ENCODE results near the gene OR56B1. TPM values are rescaled to one million over a fixed set of nuclear protein-coding genes. Genes with fewer than 3 reads are reported as not detected.

The OR56B1 gene, protein sequence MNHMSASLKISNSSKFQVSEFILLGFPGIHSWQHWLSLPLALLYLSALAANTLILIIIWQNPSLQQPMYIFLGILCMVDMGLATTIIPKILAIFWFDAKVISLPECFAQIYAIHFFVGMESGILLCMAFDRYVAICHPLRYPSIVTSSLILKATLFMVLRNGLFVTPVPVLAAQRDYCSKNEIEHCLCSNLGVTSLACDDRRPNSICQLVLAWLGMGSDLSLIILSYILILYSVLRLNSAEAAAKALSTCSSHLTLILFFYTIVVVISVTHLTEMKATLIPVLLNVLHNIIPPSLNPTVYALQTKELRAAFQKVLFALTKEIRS
- 0.06 TPM in 1 of 2 replicates, not detected in the other for total RNA-seq (2014; rRNA removed; shearing (Covaris generic))
- total RNA-seq (2022), result not detected in 2 replicates
- not detected for Bru-seq, nascent RNA
- BruChase-seq, experiment 1, labeled RNA remaining after a 6-hour chase, result not detected
- BruChase-seq, experiment 2, labeled RNA remaining after a 2-hour chase, result not detected
- long read RNA-seq, result 0 reads

DNA sequence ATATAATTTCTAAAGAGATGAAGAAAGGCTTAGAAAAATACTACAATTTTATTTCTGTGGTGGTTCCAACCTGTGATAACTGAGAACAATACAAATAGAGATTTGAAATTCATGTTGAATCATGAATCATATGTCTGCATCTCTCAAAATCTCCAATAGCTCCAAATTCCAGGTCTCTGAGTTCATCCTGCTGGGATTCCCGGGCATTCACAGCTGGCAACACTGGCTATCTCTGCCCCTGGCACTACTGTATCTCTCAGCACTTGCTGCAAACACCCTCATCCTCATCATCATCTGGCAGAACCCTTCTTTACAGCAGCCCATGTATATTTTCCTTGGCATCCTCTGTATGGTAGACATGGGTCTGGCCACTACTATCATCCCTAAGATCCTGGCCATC is at the start of gene OR56B1:
OR56B1 (plus strand) TSS at position 53 of the 400 bp plus-strand sequence; CDS start at position 122, 69 bp downstream.
- ChIA-PET POLR2A (no interaction called here), CTCF (ENCODE audit: unreplicated experiment) (no interaction called here)
- Histone ChIP-seq H2AFZ (ENCODE audit: low read length) (no peak within 1 kb of the TSS), H3K9me2 (ENCODE audit: insufficient read depth, low read length) (no peaks in the 10 kb centered on the region), H3K79me2 (ENCODE audit: insufficient read depth, low read depth, low read length) (no peaks in the 10 kb centered on the region), H3K9me3 (ENCODE audit: low read length) (no peaks in the 10 kb centered on the region), H4K20me1 (ENCODE audit: insufficient read depth, low read length) (no peaks in the 10 kb centered on the region), H3K4me3 (ENCODE audit: low read depth, low read length, poor library complexity, severe bottlenecking) (no peak within 1 kb of the TSS), H3K36me3 (ENCODE audit: insufficient read depth, low read length) (no peaks in the 10 kb centered on the region), H3K4me2 (ENCODE audit: low read length) (no peak within 1 kb of the TSS), H3K4me1 (ENCODE audit: insufficient read depth, low read length, poor library complexity, severe bottlenecking) (no peaks in the 10 kb centered on the region), H3K27ac (ENCODE audit: low read depth, low read length, poor library complexity, severe bottlenecking) (no peak within 1 kb of the TSS)
- TF ChIP-seq, protein P1, sequence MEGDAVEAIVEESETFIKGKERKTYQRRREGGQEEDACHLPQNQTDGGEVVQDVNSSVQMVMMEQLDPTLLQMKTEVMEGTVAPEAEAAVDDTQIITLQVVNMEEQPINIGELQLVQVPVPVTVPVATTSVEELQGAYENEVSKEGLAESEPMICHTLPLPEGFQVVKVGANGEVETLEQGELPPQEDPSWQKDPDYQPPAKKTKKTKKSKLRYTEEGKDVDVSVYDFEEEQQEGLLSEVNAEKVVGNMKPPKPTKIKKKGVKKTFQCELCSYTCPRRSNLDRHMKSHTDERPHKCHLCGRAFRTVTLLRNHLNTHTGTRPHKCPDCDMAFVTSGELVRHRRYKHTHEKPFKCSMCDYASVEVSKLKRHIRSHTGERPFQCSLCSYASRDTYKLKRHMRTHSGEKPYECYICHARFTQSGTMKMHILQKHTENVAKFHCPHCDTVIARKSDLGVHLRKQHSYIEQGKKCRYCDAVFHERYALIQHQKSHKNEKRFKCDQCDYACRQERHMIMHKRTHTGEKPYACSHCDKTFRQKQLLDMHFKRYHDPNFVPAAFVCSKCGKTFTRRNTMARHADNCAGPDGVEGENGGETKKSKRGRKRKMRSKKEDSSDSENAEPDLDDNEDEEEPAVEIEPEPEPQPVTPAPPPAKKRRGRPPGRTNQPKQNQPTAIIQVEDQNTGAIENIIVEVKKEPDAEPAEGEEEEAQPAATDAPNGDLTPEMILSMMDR (conservative IDR thresholded peaks at IDR 0.05; ENCODE audit: low read length), result no peak
- no peak for TF ChIP-seq EZH2phosphoT487 (IDR thresholded peaks at IDR 0.05; ENCODE audit: borderline replicate concordance, low read depth, low read length)
- intact Hi-C loops (cut with micrococcal nuclease; ENCODE audit: unreplicated experiment), result no loop called here
- no peak for DNase-seq (ENCODE audit: low spot score)
- no TSS peak for BruUV-seq (replicated peaks)

DNA sequence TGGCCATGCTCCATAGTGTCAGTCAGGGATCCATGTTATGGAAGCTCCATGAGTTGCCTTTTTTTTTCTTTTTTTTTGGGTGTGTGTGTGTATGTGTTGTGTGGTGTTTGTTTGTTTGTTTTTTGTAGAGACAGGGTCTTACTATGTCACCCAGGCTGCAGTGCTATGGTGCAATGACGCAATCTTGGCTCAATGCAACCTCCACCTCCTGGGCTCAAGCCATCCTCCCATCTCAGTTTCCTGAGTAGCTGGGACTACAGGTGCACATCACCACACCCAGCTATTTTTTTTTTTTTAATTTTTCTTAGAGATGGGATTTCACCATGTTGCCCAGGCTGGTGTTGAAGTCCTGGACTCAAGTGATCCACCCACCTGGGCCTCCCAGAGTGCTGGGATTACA is 47.8 kb upstream of the OR56B1 start:
- H2AFZ ChIP-seq (ENCODE audit: low read length), result peak overlapping the region; percentile 73; the same call in 1 of the 2 replicates
- H4K20me1 ChIP-seq (ENCODE audit: insufficient read depth, low read length), result no peaks in the 10 kb centered on the region
- no peak for DNase-seq (ENCODE audit: low spot score)
- peaks cover 29% of the 10 kb centered on the region for H3K4me1 ChIP-seq (ENCODE audit: insufficient read depth, low read length, poor library complexity, severe bottlenecking)
- no peak for TF ChIP-seq EZH2phosphoT487 (IDR thresholded peaks at IDR 0.05; ENCODE audit: borderline replicate concordance, low read depth, low read length)
- TF ChIP-seq, protein P1 (conservative IDR thresholded peaks at IDR 0.05; ENCODE audit: low read length), result no peak
- POLR2A ChIA-PET, result interaction anchor here (0.6 to 4.9 kb wide), 4 partner anchors 10 to 292 kb away, joined by 3 to 26 read pairs (median 6); no protein-coding TSS in a partner anchor
- intact Hi-C loops (cut with micrococcal nuclease; ENCODE audit: unreplicated experiment), result loop anchor here (10.0 kb wide), 1 partner anchor 546 kb away; the partner anchor contains the start of genes CNGA4 and FHIP1B
- no TSS peak for BruUV-seq (replicated peaks)
- no peaks in the 10 kb centered on the region for H3K9me3 ChIP-seq (ENCODE audit: low read length)
- peaks cover 33% of the 10 kb centered on the region; the same call in 1 of the 2 replicates for H3K79me2 ChIP-seq (ENCODE audit: insufficient read depth, low read depth, low read length)
- H3K4me3 ChIP-seq (ENCODE audit: low read depth, low read length, poor library complexity, severe bottlenecking), result no peak overlapping the region
- CTCF ChIA-PET (ENCODE audit: unreplicated experiment), result no interaction called here
- no peaks in the 10 kb centered on the region for H3K9me2 ChIP-seq (ENCODE audit: insufficient read depth, low read length)
- H3K4me2 ChIP-seq (ENCODE audit: low read length), result peak overlapping the region; percentile 85; the same call in 1 of the 2 replicates
- H3K36me3 ChIP-seq (ENCODE audit: insufficient read depth, low read length), result no peaks in the 10 kb centered on the region
- peak overlapping the region; percentile 89 for H3K27ac ChIP-seq (ENCODE audit: low read depth, low read length, poor library complexity, severe bottlenecking)

Data from OCI-LY7 (cell line).